IMR-90 (cell line): ENCODE data around the gene RSPH3. TPM values are rescaled to one million over a fixed set of nuclear protein-coding genes. Genes with fewer than 3 reads are reported as not detected.

Experiments
- ATAC-seq: fragments of 200-7000 bp; cut with Tn5 transposase; 2 replicates; pipeline ENCODE4 v1.9.1; 2020; ENCODE audit warnings: low read depth, mild to moderate bottlenecking, moderate library complexity
- BruUV-seq: library from RNA; stranded (reverse); fragments of 400-500 nt; replicated peaks from 2 replicates; lab custom pipeline; 2021; lab: Mats Ljungman, UMichigan
- CTCF ChIA-PET: fragments of 300-600 bp; formaldehyde crosslinking; extraction: SDS; loops from one replicate; lab custom pipeline; 2021; ENCODE audit warnings: antibody characterized with exemption; lab: Yijun Ruan, JAX
- POLR2A ChIA-PET: fragments of 300-600 bp; sonication (Branson Sonifier 250); formaldehyde crosslinking; loops from one replicate; lab custom pipeline; 2022; ENCODE audit warnings: antibody characterized with exemption; ENCODE audit not compliant: unreplicated experiment; lab: Charles Lee
- DNase-seq: peaks from one replicate; pipeline ENCODE4 v3.0.0; 2013
- H2AFZ ChIP-seq: replicated peaks from 2 replicates; pipeline ENCODE3; 2013; ENCODE audit warnings: low read length, mild to moderate bottlenecking; ENCODE audit not compliant: poor library complexity
- H2AK5ac ChIP-seq: 2 replicates; pipeline ENCODE4 v1.6.1; 2013; ENCODE audit warnings: low read depth, low read length, inconsistent platforms
- H2AK9ac ChIP-seq: replicated peaks from 2 replicates; pipeline ENCODE3; 2013; ENCODE audit warnings: mild to moderate bottlenecking, low read depth, low read length, moderate library complexity; ENCODE audit not compliant: poor library complexity
- H2BK120ac ChIP-seq: 2 replicates; pipeline ENCODE4 v1.6.1; 2013; ENCODE audit warnings: low read depth, low read length, inconsistent platforms
- H2BK15ac ChIP-seq: 3 replicates; pipeline ENCODE4 v1.6.1; 2013; ENCODE audit warnings: low read depth, low read length, inconsistent platforms
- H2BK20ac ChIP-seq: 2 replicates; pipeline ENCODE4 v1.6.1; 2013; ENCODE audit warnings: low read depth, mild to moderate bottlenecking, inconsistent platforms, low read length, moderate library complexity
- H2BK5ac ChIP-seq: 2 replicates; pipeline ENCODE4 v1.6.1; 2013; ENCODE audit warnings: mild to moderate bottlenecking, low read depth, low read length, inconsistent platforms; ENCODE audit not compliant: poor library complexity, severe bottlenecking
- H3K14ac ChIP-seq: replicated peaks from 2 replicates; pipeline ENCODE4 v1.6.1; 2013; ENCODE audit warnings: low read depth, low read length, inconsistent platforms
- H3K18ac ChIP-seq: 2 replicates; pipeline ENCODE4 v1.6.1; 2013; ENCODE audit warnings: low read depth, low read length, control low read depth
- H3K23ac ChIP-seq: 2 replicates; pipeline ENCODE4 v1.6.1; 2013; ENCODE audit warnings: low read depth, low read length, inconsistent platforms
- H3K27ac ChIP-seq: 2 replicates; pipeline ENCODE4 v1.5.1; 2013; ENCODE audit warnings: mild to moderate bottlenecking, control low read depth, low read length; ENCODE audit not compliant: insufficient read depth
- H3K27me3 ChIP-seq: 2 replicates; pipeline ENCODE4 v1.6.1; 2013; ENCODE audit warnings: low read length; ENCODE audit not compliant: control insufficient read depth, insufficient read depth
- H3K36me3 ChIP-seq: 2 replicates; pipeline ENCODE4 v1.6.1; 2013; ENCODE audit warnings: low read length, mixed read lengths; ENCODE audit not compliant: control insufficient read depth, insufficient read depth
- H3K4ac ChIP-seq: 2 replicates; pipeline ENCODE4 v1.6.1; 2013; ENCODE audit warnings: low read depth, low read length, inconsistent platforms
- H3K4me1 ChIP-seq: 2 replicates; pipeline ENCODE4 v1.6.1; 2013; ENCODE audit warnings: low read length, mixed read lengths; ENCODE audit not compliant: control insufficient read depth, insufficient read depth
- H3K4me2 ChIP-seq: 2 replicates; pipeline ENCODE4 v1.6.1; 2013; ENCODE audit warnings: low read depth, mild to moderate bottlenecking, control low read depth, low read length, moderate library complexity
- H3K4me3 ChIP-seq: 2 replicates; pipeline ENCODE4 v1.5.1; 2013; ENCODE audit warnings: low read depth, mild to moderate bottlenecking, control low read depth, low read length, moderate library complexity; ENCODE audit not compliant: insufficient read depth
- H3K56ac ChIP-seq: 2 replicates; pipeline ENCODE4 v1.6.1; 2013; ENCODE audit warnings: low read length, inconsistent platforms; ENCODE audit not compliant: insufficient read depth; ENCODE audit errors: extremely low read depth
- H3K79me1 ChIP-seq, 2 experiments: 2 replicates each; pipeline ENCODE4 v1.6.1; 2013; ENCODE audit warnings: low read length in 2 of 2, inconsistent platforms in 1 of 2, low read depth in 1 of 2
- H3K9ac ChIP-seq: 2 replicates; pipeline ENCODE4 v1.6.1; 2013; ENCODE audit warnings: low read depth, low read length, control low read depth
- H3K9me1 ChIP-seq: 2 replicates; pipeline ENCODE4 v1.6.1; 2013; ENCODE audit warnings: low read length, inconsistent platforms; ENCODE audit not compliant: insufficient read depth
- H3K9me3 ChIP-seq: 2 replicates; pipeline ENCODE4 v1.6.1; 2013; ENCODE audit warnings: low read length; ENCODE audit not compliant: control insufficient read depth, insufficient read depth
- H4K20me1 ChIP-seq: 2 replicates; pipeline ENCODE4 v1.6.1; 2013; ENCODE audit warnings: low read length, inconsistent platforms; ENCODE audit not compliant: insufficient read depth
- H4K5ac ChIP-seq: 2 replicates; pipeline ENCODE4 v1.6.1; 2013; ENCODE audit warnings: mild to moderate bottlenecking, low read depth, low read length, control low read depth
- H4K8ac ChIP-seq, 2 experiments: 2 replicates each; pipeline ENCODE4 v1.6.1; 2013; ENCODE audit warnings: low read depth in 2 of 2, low read length in 2 of 2, control low read depth in 1 of 2, inconsistent platforms in 1 of 2
- H4K91ac ChIP-seq: 2 replicates; pipeline ENCODE4 v1.6.1; 2013; ENCODE audit warnings: low read depth, low read length, inconsistent platforms; ENCODE audit not compliant: insufficient read depth
- POLR2A ChIP-seq: IDR thresholded peaks from 2 replicates; pipeline ENCODE4 v1.6.1; 2012; ENCODE audit warnings: mild to moderate bottlenecking, low read depth, low read length
- SMC3 ChIP-seq: fragments of 150-350 bp; IDR thresholded peaks from 2 replicates; pipeline ENCODE4 v1.6.1; 2016; ENCODE audit warnings: low read depth, mild to moderate bottlenecking, antibody characterized with exemption, low read length, moderate library complexity
- WGBS, 2 experiments: methylation state at CpG; one replicate each; pipeline versions ENCODE4 v1.1.5 to v1.1.7; 2013; ENCODE audit warnings: missing lambda C conversion rate in 2 of 2; ENCODE audit not compliant: insufficient read length in 1 of 2; ENCODE audit errors: extremely low coverage in 2 of 2; 5-methylcytosine and 5-hydroxymethylcytosine counted together
- dilution Hi-C: fragments of 300-500 bp; cut with HindIII; formaldehyde crosslinking; loops from one replicate; pipeline ENCODE4 v1.14.3; 2018; ENCODE audit warnings: low sequenced_read_pairs; ENCODE audit not compliant: unreplicated experiment
- in situ Hi-C: fragments of 300-500 bp; cut with MboI; formaldehyde crosslinking; loops from 3 replicates; pipeline ENCODE4 v1.14.3; 2019; ENCODE audit warnings: low sequenced_read_pairs, inconsistent platforms, mixed read lengths
- intact Hi-C: fragments of 100-400 bp; cut with micrococcal nuclease; formaldehyde crosslinking; loops from 2 replicates; pipeline ENCODE4 v1.10.0; 2022
- polyA plus RNA-seq, 3 experiments: library from polyadenylated mRNA; depleted of rRNA; stranded (reverse); fragments of >200 nt; gene quantifications; 2 replicates each; pipeline ENCODE4 v1.2.3, GENCODE V29; 2012; ENCODE audit warnings: low replicate concordance in 1 of 3
- total RNA-seq: library from RNA; depleted of rRNA; stranded (reverse); fragments of >200 nt; gene quantifications from 2 replicates; pipeline ENCODE4 v1.2.3, GENCODE V29; 2012

The RSPH3 gene
- total and polyA plus RNA-seq, 2 of the 4 experiments (the other 2 are of a cell fraction), result 1.7 to 3.0 TPM

DNA sequence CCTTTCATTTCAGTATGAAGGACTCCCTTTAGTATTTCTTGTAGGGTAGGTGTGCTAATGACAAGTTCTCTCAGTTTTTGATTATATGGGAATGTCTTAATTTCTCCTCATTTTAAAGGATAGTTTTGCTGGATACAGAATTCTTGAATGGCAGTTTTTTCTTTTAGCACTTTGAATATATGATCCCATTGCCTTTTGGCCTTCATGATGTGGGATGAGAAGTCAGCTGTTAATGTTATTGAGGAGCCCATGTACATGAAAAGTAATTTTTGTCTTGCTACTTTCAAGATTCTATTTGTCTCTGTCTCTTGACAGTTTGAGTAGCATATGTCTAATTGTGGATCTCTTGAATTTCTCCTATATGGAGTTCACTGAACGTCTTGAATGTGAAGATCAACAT, 30.9 kb downstream of the RSPH3 start:
- DNase-seq (no peak), ATAC-seq (no peak)
- Histone ChIP-seq H2AFZ (no peak overlapping the region), H4K5ac (no peak overlapping the region), H4K91ac (no peak overlapping the region), H3K27ac (no peak overlapping the region), H3K9me1 (no peaks in the 10 kb centered on the region), H3K4me2 (no peak overlapping the region), H3K14ac (no peak overlapping the region), H2AK9ac (no peak overlapping the region), H3K4me1 (no peaks in the 10 kb centered on the region), H2BK5ac (no peak overlapping the region), H2BK20ac (no peak overlapping the region), H2AK5ac (no peak overlapping the region), H3K56ac (no peak overlapping the region), H3K27me3 (no peaks in the 10 kb centered on the region), H3K23ac (no peak overlapping the region), H3K4ac (no peak overlapping the region), H2BK15ac (no peak overlapping the region), H3K4me3 (no peak overlapping the region), H4K20me1 (no peaks in the 10 kb centered on the region), H3K9me3 (no peaks in the 10 kb centered on the region), H2BK120ac (no peak overlapping the region), H3K18ac (no peak overlapping the region), H3K9ac (no peak overlapping the region), H4K8ac (no peak overlapping the region), H3K36me3 (no peaks in the 10 kb centered on the region), H3K79me1 (no peaks in the 10 kb centered on the region)
- ChIA-PET CTCF (interaction anchor here (0.6 kb wide), 1 partner anchor 278 kb away, joined by 4 read pairs; no protein-coding TSS in a partner anchor), POLR2A (no interaction called here)
- TF ChIP-seq POLR2A, result no peak
- no peak for TF ChIP-seq SMC3
- intact Hi-C loops, result no loop called here
- dilution Hi-C loops, result no loop called here
- no TSS peak for BruUV-seq
- in situ Hi-C loops, result loop anchor here (10.0 kb wide), 1 partner anchor 754 kb away; no protein-coding TSS in a partner anchor
- WGBS, 2 experiments, result no CpG with 5 or more reads among the region's 1 CpG
